Activated CD8-positive, alpha-beta memory T cell treated with anti-CD3 and anti-CD28 coated beads, Interleukin-2, amount 10 ng/mL, durations not matched to agents 7 days and 5 days (primary cell): ENCODE measurements around the gene TMEM202. TPM values are rescaled to one million over a fixed set of nuclear protein-coding genes. Genes with fewer than 3 reads are reported as not detected.
"Not testable (repeated sequence)": the region's sequence is repeated elsewhere in the genome, so short reads cannot be mapped to it uniquely, and the experiment has no call there.

ENCODE experiments used
- ATAC-seq: fragments of 150-1000 bp; cut with Tn5 transposase; one replicate; pipeline ENCODE4 v1.10.0; 2021; ENCODE audit warnings: moderate library complexity
- CTCF ChIA-PET: fragments of 350-600 bp; sonication (Branson Sonifier 250); formaldehyde crosslinking; loops from one replicate; lab custom pipeline; 2021; ENCODE audit warnings: antibody characterized with exemption; lab: Charles Lee
- DNase-seq: peaks from one replicate; pipeline ENCODE4 v3.0.0-alpha.2; 2020
- H3K27ac Mint-ChIP-seq: one replicate; pipeline ENCODE4 v1.8.0; 2021; ENCODE audit warnings: mild to moderate bottlenecking, mixed read lengths
- H3K27me3 Mint-ChIP-seq: one replicate; pipeline ENCODE4 v1.8.0; 2021; ENCODE audit warnings: mixed read lengths
- H3K36me3 Mint-ChIP-seq: one replicate; pipeline ENCODE4 v1.8.0; 2021; ENCODE audit warnings: mild to moderate bottlenecking, mixed read lengths
- H3K4me1 Mint-ChIP-seq: one replicate; pipeline ENCODE4 v1.8.0; 2021; ENCODE audit warnings: mixed read lengths
- H3K4me3 Mint-ChIP-seq: one replicate; pipeline ENCODE4 v1.8.0; 2021; ENCODE audit warnings: mild to moderate bottlenecking, moderate library complexity, mixed read lengths
- H3K9me3 Mint-ChIP-seq: one replicate; pipeline ENCODE4 v1.8.0; 2022; ENCODE audit warnings: low read depth, mixed read lengths
- total RNA-seq, 2 experiments: library from RNA; stranded (reverse); gene quantifications; one replicate each; pipeline ENCODE4 v1.2.3, GENCODE V29; 2021

TMEM202 gene
- total RNA-seq, 2 experiments from 2014 or later: not detected

DNA sequence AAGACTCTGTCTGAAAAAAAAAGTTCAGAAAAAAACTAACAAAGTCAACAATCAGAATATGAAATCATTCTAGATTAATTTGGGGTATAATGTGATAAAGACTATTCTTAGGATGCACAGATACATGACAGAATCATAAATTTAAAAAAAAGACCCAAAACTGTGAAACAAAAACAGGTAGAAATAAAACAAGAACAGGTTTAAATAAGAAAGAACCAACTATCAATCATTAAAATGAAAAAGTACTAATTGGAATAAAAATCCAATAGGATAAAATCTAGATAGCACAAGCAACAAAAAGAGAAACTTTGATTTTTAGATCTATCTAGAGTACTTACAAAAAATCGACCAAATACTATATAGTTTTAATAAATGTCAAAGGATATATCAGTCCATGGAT is 13.4 kb downstream of the TMEM202 start:
- Mint-ChIP-seq H3K27me3 (peaks cover 45% of the 10 kb centered on the region), H3K36me3 (no peaks in the 10 kb centered on the region), H3K4me3 (no peak overlapping the region), H3K4me1 (no peaks in the 10 kb centered on the region), H3K9me3 (no peaks in the 10 kb centered on the region), H3K27ac (no peak overlapping the region)
- CTCF ChIA-PET: no interaction called here
- DNase-seq: no peak
- ATAC-seq: no peak

DNA sequence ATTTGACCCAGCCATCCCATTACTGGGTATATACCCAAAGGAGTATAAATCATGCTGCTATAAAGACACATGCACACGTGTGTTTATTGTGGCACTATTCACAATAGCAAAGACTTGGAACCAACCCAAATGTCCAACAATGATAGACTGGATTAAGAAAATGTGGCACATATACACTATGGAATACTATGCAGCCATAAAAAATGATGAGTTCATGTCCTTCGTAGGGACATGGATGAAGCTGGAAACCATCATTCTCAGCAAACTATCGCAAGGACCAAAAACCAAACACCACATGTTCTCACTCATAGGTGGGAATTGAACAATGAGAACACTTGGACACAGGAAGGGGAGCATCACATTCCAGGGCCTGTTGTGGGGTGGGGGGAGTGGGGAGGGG is 15.2 kb downstream of the TMEM202 start:
- DNase-seq, H3K4me3 Mint-ChIP-seq, H3K36me3 Mint-ChIP-seq, H3K9me3 Mint-ChIP-seq, H3K4me1 Mint-ChIP-seq, ATAC-seq, CTCF ChIA-PET, H3K27ac Mint-ChIP-seq: not testable (repeated sequence)
- H3K27me3 Mint-ChIP-seq: peaks cover 31% of the 10 kb centered on the region

DNA sequence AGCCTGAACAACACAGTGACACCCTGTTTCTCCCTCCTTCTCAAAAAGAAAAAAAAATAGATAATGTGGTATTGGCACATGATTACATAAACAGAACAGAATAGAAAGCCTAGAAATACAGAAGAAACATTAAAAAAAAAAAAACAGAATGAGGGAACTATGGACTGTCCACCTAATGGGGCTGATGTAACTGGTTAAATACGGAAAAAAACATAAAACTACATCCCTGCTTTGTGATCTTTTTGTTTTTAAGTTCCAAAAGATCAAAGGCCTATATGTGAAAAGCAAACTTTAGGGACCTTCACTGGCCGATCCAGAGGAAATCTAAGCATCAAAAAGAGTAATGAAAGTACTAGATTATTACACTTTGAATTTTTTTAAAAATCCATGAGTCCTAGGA is 17.2 kb downstream of the TMEM202 start:
- Mint-ChIP-seq H3K27ac (no peak overlapping the region), H3K4me1 (no peaks in the 10 kb centered on the region), H3K36me3 (no peaks in the 10 kb centered on the region), H3K4me3 (no peak overlapping the region), H3K27me3 (peaks cover 24% of the 10 kb centered on the region), H3K9me3 (no peaks in the 10 kb centered on the region)
- DNase-seq (no peak), ATAC-seq (no peak)
- CTCF ChIA-PET: no interaction called here

DNA sequence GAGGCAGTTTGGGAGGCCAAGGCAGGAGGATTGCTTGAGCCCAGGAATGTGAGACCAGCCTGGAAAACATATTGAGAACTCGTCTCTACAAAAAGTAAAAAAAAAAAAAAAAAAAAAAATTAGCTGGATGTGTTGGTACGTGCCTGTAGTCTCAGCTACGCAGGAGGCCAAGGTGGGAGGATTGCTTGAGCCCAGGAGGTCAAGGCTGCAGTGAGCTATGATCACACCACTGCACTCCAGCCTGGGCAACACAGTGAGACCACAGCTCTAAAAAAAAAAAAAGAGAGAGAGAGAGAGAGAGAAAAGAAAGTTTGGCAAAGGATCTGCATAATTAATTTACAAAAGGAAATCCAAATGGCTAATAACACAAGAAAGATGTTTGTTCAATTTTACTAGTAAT is 21.7 kb downstream of the TMEM202 start:
- H3K36me3 Mint-ChIP-seq, H3K4me1 Mint-ChIP-seq, H3K9me3 Mint-ChIP-seq, ATAC-seq, H3K4me3 Mint-ChIP-seq, H3K27ac Mint-ChIP-seq, CTCF ChIA-PET, DNase-seq: not testable (repeated sequence)
- peaks cover 17% of the 10 kb centered on the region for H3K27me3 Mint-ChIP-seq

DNA sequence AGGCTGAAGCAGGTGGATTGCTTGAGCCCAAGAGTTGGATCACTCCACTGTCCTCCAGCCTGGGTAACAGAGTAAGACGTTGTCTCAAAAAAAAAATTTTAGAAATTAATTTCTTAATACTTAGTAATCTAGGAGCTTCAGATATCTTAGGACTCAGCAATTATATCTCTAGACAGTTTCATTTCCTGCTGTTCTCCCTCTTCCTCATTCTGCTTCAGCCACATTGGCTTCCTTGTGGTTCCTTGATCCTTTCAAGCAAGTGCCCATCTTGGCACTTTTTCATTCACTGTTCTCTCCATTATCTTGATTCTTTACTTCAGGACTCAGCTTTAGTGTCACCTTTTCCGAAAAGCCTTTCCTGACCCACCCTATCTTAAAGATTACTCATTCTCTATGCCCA is 22.5 kb downstream of the TMEM202 start:
- Mint-ChIP-seq H3K4me1 (peaks cover 2% of the 10 kb centered on the region), H3K9me3 (peaks cover 5% of the 10 kb centered on the region), H3K27me3 (peaks cover 17% of the 10 kb centered on the region), H3K36me3 (peaks cover 2% of the 10 kb centered on the region), H3K4me3 (no peak overlapping the region), H3K27ac (no peak overlapping the region)
- CTCF ChIA-PET: no interaction called here
- no peak for ATAC-seq
- no peak for DNase-seq

DNA sequence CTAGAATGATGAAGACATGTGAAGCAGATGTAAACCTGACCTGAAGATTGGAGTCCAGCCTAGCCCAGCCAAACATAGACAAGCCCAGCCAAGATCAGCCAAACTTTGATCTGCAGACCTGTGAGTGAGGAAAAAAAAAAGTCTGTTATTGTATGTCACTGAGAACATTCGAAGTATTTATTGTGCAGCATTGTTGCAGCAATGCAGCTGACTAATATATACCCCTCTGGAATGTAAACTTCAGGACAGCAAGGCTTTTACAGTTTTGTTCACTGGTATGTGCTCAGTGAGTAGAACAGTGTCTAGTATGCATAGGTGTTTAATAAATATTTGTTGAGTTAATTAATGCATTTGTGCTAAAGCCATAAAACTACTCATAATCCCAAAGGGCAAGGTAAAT is 23.4 kb downstream of the TMEM202 start:
- Mint-ChIP-seq H3K9me3 (peaks cover 7% of the 10 kb centered on the region), H3K4me3 (no peak overlapping the region), H3K36me3 (peaks cover 3% of the 10 kb centered on the region), H3K4me1 (peaks cover 2% of the 10 kb centered on the region), H3K27me3 (peaks cover 19% of the 10 kb centered on the region), H3K27ac (no peak overlapping the region)
- DNase-seq (no peak), ATAC-seq (no peak)
- CTCF ChIA-PET: no interaction called here

DNA sequence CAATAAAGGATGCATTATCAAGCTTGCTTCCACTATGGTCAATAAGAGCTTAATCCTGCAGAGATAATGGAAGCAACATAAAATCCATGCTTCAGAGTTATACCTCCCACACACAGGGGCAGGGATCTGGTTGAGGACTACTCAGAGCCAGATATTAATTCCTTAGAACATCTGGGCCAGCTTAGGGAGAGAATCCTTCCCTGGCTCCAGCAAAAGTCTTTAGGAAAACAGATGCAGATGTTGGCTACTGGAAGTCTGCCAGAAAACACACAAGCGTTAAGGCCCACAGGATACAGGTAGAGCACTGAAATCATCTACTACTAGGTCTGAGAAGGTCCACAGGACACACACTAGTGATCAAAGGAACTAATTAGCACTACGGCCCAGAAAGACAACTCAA is 25.2 kb downstream of the TMEM202 start:
- Mint-ChIP-seq H3K9me3 (peaks cover 10% of the 10 kb centered on the region), H3K4me1 (peaks cover 3% of the 10 kb centered on the region), H3K4me3 (no peak overlapping the region), H3K27ac (no peak overlapping the region), H3K27me3 (peaks cover 20% of the 10 kb centered on the region), H3K36me3 (peaks cover 3% of the 10 kb centered on the region)
- ATAC-seq (no peak), DNase-seq (no peak)
- CTCF ChIA-PET: no interaction called here

DNA sequence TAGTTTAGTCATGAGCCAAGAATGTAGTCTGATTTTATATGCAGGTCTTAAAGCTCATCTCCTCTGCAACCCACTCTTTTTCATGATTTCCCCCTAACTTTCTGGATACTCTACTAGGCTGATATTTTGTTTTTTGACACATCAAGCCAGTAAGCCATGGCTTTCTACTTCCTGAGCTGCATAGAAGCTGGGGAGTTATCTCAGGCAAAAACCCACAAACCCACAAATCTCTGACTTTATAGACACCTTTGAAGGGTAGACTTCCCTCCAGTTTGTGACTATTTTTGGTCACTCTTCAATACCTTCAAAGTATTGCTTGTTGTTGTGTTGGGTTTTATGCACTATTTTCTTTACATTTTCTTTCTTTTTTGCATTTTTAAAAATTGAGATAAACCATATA is 28.6 kb downstream of the TMEM202 start:
- Mint-ChIP-seq H3K4me1 (peaks cover 1% of the 10 kb centered on the region), H3K27me3 (peaks cover 27% of the 10 kb centered on the region), H3K36me3 (peaks cover 3% of the 10 kb centered on the region), H3K27ac (no peak overlapping the region), H3K9me3 (peaks cover 10% of the 10 kb centered on the region), H3K4me3 (no peak overlapping the region)
- no peak for ATAC-seq
- no peak for DNase-seq
- CTCF ChIA-PET: no interaction called here

DNA sequence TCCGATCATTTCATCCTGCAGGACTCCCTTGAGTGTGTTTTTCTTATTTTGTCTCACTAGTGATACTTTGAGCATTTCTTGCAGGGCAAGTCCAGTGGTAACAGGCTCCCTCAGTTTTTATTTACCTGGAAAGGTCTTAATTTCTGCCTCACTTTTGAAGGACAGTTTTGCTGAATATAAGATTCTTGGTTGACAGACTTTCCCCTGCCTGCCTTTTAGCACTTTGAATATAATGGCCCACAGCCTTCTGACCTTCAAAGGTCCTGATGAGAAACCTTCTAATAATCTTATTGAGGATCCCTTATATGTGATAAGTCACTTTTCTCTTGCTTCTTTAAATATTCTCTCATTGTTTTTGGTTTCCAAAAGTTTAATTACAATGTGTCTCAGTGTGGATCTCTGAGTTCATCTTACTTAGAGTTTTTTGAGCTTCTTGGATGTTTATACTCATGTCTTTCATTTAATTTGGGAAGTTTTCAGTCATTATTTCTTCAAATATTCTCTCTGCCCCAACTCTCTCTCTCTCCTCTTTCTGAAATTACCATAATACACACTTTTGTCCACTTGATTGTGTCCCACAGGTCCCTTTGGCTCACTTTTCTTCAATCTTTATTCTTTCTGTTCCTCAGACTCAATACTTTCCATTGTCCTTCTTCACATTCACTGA is 39.7 kb downstream of the TMEM202 start:
- CTCF ChIA-PET: no interaction called here
- ATAC-seq (no peak), DNase-seq (no peak)
- Mint-ChIP-seq H3K9me3 (peaks cover 5% of the 10 kb centered on the region), H3K27me3 (peaks cover 37% of the 10 kb centered on the region), H3K4me1 (no peaks in the 10 kb centered on the region), H3K36me3 (peaks cover 7% of the 10 kb centered on the region), H3K27ac (no peak overlapping the region), H3K4me3 (no peak overlapping the region)

DNA sequence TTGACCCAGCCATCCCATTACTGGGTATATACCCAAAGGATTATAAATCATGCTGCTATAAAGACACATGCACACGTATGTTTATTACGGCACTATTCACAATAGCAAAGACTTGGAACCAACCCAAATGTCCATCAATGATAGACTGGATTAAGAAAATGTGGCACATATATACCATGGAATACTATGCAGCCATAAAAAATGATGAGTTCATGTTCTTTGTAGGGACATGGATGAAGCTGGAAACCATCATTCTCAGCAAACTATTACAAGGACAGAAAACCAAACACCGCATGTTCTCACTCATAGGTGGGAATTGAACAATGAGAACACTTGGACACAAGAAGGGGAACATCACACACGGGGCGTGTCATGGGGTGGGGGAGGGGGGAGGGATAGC is 44.7 kb downstream of the TMEM202 start:
- H3K4me3 Mint-ChIP-seq, H3K4me1 Mint-ChIP-seq, H3K27ac Mint-ChIP-seq, DNase-seq, H3K9me3 Mint-ChIP-seq, CTCF ChIA-PET, ATAC-seq, H3K36me3 Mint-ChIP-seq: not testable (repeated sequence)
- peaks cover 15% of the 10 kb centered on the region for H3K27me3 Mint-ChIP-seq

DNA sequence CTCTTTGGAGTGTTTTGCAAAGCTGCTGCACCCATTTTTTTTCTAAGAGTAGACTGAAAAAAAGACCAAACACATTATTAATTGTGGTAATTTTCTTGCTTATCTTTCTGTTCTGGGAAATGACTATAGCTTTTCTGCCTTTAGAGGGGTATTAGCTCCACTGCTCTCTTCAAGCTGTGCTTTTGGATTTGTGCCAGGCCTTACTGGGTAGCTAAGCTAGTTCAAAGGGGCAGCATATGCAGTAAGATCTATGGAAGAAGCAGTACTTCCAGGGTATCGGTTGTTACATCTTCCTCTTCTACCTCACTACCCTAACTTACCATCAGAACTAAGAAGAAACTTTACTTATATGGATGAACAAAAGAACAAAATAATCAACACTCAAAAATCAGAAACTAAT is 47.3 kb downstream of the TMEM202 start:
- DNase-seq: no peak
- H3K27me3 Mint-ChIP-seq: peaks cover 18% of the 10 kb centered on the region
- no peaks in the 10 kb centered on the region for H3K36me3 Mint-ChIP-seq
- no peaks in the 10 kb centered on the region for H3K9me3 Mint-ChIP-seq
- no peak overlapping the region for H3K27ac Mint-ChIP-seq
- H3K4me3 Mint-ChIP-seq: no peak overlapping the region
- no peak for ATAC-seq
- no peaks in the 10 kb centered on the region for H3K4me1 Mint-ChIP-seq
- CTCF ChIA-PET: interaction anchor here (0.7 kb wide), 1 partner anchor 41 kb away, joined by 3 read pairs; no protein-coding TSS in a partner anchor

DNA sequence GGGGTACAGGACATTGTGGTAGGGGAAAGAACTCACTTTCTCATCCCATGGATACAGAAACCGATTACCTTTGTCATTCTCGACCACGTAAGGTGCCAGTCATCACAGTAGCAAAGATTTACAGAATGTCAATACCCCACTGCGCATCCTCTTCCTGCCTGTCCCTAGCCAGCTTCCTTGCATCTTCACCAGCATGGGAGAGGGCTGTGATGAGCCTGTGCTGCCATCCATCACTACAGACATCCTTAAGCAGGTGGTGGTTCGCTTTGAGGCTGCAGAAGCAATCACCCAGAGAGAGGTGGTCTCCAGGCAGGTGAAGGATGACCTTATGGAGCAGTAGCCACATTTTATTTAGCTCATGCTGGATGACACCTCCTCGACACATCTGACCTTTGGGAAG is 52.7 kb downstream of the TMEM202 start:
- no peaks in the 10 kb centered on the region for H3K36me3 Mint-ChIP-seq
- DNase-seq: no peak
- no peaks in the 10 kb centered on the region for H3K9me3 Mint-ChIP-seq
- H3K4me1 Mint-ChIP-seq: peaks cover 2% of the 10 kb centered on the region
- H3K4me3 Mint-ChIP-seq: no peak overlapping the region
- peaks cover 16% of the 10 kb centered on the region for H3K27me3 Mint-ChIP-seq
- no peak for ATAC-seq
- no peak overlapping the region for H3K27ac Mint-ChIP-seq
- CTCF ChIA-PET: interaction anchor here (1.4 kb wide), 1 partner anchor 10 kb away, joined by 4 read pairs; no protein-coding TSS in a partner anchor

DNA sequence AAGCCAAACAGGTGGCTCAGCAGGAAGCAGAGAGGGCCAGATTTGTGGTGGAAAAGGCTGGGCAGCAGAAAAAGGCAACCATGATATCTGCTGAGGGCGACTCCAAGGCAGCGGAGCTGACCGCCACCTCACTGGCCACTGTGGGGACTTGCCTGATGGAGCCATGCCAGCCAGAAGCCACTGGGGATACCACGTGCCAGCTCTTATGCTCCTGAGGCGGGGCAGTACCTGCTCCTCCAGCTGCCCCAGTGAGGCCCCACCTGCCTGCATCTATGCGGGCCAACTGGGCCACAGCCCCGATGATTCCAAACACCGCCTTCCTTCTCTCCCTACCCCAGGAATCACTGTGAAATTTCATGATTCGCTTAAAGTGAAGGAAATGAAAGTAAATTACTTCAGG is 53.1 kb downstream of the TMEM202 start:
- Mint-ChIP-seq H3K36me3 (no peaks in the 10 kb centered on the region), H3K4me1 (peaks cover 2% of the 10 kb centered on the region), H3K27me3 (peaks cover 16% of the 10 kb centered on the region), H3K4me3 (no peak overlapping the region), H3K27ac (no peak overlapping the region), H3K9me3 (no peaks in the 10 kb centered on the region)
- no peak for ATAC-seq
- CTCF ChIA-PET: interaction anchor here (1.4 kb wide), 1 partner anchor 11 kb away, joined by 4 read pairs; no protein-coding TSS in a partner anchor
- no peak for DNase-seq

DNA sequence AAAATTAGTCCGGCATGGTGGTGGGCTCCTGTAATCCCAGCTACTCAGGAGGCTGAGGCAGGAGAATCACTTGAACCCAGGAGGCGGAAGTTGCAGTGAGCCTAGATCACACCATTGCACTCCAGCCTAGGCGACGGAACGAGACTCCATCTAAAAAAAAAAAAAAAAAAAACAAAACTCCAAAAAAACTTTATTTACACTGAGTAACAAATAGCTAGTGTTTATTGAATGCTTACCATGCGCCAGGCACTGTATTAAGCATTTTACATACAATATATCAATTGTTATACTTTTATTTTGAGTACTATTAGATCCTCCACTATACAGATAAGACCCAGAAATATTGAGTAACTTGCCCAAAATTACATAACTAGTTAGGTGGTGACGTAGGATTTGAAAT is 58.6 kb downstream of the TMEM202 start:
- DNase-seq (no peak), ATAC-seq (no peak)
- Mint-ChIP-seq H3K4me1 (peaks cover 6% of the 10 kb centered on the region), H3K4me3 (no peak overlapping the region), H3K9me3 (no peaks in the 10 kb centered on the region), H3K36me3 (no peaks in the 10 kb centered on the region), H3K27me3 (peaks cover 6% of the 10 kb centered on the region), H3K27ac (no peak overlapping the region)
- CTCF ChIA-PET: interaction anchor here (1.0 to 1.1 kb wide), 2 partner anchors 10 to 143 kb away, joined by 3 read pairs; no protein-coding TSS in a partner anchor
